NCI-H510A treated with DMSO at 0.1 percent for 48 hours (cell line): ENCODE measurements around the gene FAM163B.
"Not testable (repeated sequence)": the region's sequence is repeated elsewhere in the genome, so short reads cannot be mapped to it uniquely, and the experiment has no call there.

ENCODE experiments used
- DNase-seq: peaks from one replicate; lab custom pipeline; 2025; lab: John Stamatoyannopoulos, UW

Gene FAM163B

GRCh38 chr9:133569121-133569785 is 39.9 kb downstream of the FAM163B start:
- no peak for DNase-seq

GRCh38 chr9:133568186-133568585 is 41.0 kb downstream of the FAM163B start:
- DNase-seq = no peak

GRCh38 chr9:133566817-133567216 is 42.4 kb downstream of the FAM163B start:
- DNase-seq = no peak

GRCh38 chr9:133566382-133566781 is 42.8 kb downstream of the FAM163B start:
- no peak for DNase-seq

DNA sequence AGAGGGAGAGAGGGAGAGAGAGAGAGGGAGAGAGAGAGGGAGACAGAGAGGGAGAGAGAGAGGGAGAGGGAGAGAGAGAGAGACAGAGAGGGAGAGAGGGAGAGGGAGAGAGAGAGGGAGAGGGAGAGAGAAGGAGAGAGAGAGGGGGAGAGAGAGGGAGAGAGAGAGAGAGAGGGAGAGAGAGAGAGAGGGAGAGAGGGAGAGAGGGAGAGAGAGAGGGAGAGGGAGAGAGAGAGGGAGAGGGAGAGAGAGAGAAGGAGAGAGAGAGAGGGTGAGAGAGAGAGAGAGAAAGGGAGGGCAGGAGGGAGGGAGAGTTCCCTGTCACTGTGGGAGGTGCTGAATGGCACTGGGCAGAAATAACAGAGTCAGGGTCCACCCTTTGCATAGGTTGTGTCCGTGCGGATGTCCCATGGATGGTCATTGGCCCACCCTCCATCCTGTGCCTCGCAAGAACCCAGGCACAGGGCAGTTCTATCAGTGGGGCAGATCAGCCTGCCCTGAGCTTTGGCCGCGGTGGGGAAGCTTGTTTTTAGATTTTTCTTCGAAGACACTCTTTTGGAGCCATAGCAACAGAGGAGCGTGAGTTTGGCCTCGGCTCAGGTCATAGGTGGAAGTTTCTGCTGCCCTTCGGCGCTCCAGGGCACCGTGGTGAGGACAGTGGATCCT is 44.6 kb downstream of the FAM163B start:
- no peak for DNase-seq

DNA sequence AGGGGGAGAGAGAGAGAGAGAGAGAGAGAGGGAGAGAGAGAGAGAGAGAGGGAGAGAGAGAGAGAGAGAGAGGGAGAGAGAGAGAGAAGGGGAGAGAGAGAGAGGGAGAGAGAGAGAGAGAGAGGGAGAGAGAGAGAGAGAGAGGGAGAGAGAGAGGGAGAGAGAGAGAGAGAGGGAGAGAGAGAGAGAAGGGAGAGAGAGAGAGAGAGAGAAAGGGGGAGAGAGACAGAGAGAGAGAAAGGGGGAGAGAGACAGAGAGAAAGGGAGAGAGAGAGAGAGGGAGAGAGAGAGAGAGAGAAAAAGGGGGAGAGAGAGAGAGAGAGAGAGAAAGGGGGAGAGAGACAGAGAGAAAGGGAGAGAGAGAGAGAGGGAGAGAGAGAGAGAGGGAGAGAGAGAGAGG is 45.4 kb downstream of the FAM163B start:
- DNase-seq = not testable (repeated sequence)

DNA sequence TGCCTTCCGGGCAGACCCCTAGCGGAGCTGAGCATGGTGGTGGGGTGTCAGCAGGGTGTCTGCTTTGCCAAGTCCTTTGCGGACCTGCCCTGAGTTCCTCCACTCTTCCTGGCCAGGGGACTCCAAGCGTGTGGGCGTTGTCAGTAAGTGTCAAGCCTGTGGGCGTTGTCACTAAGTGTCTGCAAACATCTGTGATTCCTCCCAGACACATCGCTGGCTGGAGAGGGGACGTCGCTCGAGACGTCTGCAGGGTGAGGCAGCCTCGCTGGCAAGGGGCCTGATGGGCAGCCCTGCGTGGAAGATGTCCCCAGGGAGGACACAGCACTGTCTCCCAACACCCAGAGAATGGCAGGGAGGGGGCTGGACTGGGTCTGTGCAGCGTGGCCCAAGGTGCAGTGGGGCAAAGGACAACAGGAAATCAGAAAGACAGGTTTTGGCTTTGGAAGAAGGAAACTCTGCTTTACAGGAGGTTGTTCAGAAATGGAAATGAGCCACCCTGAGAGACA is 45.8 kb downstream of the FAM163B start:
- DNase-seq = no peak

GRCh38 chr9:133562611-133563290 is 46.4 kb downstream of the FAM163B start:
- no peak for DNase-seq

- no peak for DNase-seq
Observed at GRCh38 chr9:133561976-133562554, 47.1 kb downstream of the FAM163B start.

DNA sequence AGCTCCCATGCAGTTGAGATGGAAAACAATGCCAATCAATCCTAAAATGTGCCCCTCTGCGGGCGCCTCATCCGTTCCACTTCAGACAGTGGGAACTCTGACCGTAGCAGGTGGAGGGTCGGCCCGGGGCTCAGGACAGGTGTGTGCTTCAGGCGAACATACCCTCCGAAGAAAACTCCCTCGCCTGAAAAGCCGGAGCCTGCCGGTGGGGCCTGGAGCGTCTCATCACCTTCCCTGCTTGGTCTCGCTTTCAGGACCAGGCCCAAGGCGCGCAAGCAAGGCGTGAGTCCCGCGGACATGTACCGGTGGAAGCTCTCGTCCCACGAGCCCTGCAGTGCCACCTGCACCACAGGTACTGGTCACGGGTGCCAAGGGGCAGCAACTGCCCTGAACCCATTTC is 48.2 kb downstream of the FAM163B start:
- no peak for DNase-seq

DNA sequence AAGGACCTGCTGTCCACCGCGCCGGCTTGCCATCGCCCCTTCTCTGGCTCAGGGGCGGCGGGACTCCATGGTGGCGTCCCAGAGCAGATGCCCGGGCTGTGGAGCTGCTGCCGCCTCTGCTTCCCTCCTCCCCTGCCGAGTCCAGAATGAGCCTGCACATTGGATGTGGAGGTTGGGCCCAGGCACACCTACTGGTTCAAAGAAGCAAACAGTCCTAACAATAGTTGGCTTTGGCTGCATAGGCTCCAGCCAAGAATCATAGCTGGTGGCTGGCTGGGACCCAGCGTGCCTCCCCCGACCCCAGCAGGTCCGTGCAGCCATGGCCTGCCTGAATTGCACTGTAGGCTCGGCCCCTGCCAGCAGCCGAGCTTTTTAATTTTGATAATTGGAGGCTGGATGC is 48.9 kb downstream of the FAM163B start:
- DNase-seq = no peak

DNA sequence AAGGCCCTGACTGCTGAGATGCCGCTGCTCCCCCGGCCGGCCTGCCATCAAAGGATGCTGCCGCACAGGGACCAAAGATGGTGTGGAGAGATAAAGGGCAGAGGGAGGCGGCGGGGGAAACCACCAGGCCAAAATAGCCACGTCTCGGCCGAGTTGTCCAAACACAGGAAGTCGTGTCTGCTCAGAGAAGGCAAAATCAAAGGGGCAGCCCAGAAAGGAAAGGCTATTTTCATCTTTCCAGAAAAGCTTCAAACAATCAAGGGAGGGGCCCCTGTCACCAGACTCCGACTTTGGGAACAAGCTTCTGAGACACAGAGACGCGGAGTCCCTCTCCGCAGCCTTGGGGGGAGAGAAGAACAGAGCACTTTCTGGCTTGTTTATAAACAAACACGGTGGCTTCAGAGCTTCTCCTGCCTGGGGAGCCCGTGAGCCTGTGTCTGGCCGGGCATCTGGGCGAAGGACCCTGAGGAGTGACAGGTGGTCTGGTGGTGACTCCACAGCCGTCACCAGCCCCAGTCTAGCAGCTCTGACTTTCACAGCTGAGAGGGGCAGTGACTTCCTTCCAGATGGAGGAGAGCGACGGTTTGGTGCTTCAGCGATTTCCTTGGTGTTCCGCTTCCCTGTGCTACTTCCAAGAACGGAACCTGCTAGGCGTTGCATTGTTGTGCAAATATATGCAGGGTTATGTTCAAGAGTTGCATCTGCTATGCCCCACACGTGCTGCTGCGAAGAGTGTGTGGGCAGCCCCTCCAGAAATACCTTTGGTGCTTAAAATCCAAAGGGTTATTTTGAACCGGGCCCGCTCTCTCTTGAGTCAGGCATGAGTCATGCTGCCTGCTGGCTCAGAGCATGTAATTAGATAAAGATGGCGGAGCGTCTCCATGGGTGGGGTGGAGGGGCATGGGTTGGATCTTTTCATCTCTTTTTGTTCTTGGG is 50.7 kb downstream of the FAM163B start:
- DNase-seq = no peak

DNA sequence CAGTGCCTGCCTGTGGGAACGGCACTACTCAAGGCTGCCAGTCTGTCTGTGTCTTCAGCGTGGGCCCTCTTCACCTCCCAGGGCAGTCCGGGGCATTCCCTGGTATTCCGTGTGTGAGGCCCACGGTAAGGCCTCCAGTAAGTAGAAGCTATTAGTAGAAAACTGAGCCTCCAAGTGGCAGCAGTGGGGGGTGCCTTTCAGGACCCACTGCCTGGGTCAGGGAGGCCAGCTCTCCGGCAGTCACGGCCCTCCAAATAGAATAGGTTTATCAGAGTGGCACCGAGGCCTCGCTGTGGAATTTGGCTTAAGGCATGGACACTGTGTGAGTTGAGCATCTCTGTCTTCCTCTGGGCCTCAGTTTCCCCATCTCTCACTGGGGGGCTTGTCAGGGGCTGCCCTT is 51.6 kb downstream of the FAM163B start:
- no peak for DNase-seq

- no peak for DNase-seq
Observed at GRCh38 chr9:133556354-133556753, 52.8 kb downstream of the FAM163B start.

DNA sequence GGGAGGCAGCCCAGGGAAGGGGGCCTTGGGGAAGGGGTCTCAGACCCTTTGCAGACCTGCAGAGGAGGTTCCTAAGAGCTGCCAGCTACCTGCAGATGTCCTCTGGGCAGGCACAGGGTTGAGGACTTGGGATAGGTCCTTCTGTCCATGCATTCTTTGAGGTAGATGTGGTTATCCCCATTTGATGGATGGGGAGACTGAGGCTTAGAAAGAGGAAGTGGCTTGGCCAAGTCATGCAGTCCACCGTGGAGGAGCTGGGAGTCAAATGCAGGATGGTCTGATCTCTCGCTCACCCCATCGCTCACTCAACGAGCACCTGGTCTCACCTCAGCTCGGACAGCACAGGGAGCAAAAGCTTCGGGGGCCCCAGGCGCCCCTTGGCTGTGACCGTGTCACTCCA is 54.5 kb downstream of the FAM163B start:
- DNase-seq = no peak

DNA sequence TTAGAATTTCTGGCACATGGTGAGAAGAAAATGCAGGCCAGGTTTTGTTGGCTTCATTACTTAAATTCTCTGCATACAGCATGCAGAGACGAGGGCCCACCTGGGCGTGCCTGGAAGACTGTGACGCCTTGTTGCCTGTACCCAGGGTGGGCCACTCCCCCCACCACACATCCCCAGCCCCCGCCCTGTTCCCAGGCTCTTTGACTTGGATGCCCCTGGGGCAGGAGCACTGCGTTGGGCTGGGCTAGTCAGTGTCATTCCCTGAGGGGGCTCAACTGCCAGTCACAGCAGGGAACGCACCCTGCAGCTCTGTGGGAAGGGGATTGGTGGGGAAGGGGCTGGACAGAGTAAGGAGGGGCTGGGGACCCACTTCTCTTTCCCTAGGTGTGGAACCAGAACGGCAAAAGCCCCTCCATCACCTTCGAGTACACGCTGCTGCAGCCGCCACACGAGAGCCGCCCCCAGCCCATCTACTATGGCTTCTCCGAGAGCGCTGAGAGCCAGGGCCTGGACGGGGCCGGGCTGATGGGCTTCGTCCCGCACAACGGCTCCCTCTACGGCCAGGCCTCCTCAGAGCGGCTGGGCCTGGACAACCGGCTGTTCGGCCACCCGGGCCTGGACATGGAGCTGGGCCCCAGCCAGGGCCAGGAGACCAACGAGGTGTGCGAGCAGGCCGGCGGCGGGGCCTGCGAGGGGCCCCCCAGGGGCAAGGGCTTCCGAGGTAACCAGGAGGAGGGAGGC is 55.0 kb downstream of the FAM163B start:
- DNase-seq = no peak

DNA sequence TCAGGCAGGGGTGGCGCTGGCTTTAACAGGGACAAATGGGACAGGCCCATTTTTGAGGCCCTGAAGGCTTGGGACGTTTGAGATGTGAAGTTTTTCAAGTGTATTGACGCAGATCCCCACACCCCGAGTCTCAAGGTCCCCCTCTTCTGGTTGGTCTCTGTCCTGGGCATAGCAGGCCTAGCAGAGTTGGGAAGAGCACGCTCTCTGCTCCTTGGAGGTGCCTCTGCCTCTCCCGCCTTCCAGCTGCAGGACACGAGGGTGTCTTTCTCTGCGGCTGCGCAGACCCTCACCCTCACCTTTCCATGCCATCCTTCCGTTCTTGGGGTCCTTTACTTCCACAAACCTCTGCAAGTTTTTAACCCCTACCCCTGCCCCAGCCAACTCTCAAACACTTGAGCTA is 56.1 kb downstream of the FAM163B start:
- DNase-seq = no peak

- DNase-seq = no peak
Observed at GRCh38 chr9:133552236-133552635, 57.0 kb downstream of the FAM163B start.

DNA sequence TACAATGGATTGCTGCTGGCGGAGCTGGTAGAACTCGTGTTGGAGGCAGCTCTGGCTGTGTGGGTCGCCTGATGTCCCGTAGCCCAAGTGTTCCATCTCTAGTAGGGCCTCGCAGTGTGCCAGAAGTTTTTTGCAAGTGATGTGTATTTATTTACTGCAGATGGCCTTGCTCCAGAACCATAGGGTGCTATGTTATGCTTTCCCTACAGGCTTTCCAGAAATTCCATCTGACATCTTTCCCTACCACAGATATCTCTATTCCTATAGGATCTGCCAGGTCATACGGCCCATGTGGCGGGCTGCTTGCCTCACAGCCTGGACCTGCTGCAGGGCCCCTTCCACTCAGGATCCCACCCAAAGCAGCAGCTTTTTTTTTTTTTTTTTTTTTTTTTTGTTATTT is 57.7 kb downstream of the FAM163B start:
- no peak for DNase-seq

- no peak for DNase-seq
Observed at GRCh38 chr9:133547116-133547515, 62.1 kb downstream of the FAM163B start.

DNA sequence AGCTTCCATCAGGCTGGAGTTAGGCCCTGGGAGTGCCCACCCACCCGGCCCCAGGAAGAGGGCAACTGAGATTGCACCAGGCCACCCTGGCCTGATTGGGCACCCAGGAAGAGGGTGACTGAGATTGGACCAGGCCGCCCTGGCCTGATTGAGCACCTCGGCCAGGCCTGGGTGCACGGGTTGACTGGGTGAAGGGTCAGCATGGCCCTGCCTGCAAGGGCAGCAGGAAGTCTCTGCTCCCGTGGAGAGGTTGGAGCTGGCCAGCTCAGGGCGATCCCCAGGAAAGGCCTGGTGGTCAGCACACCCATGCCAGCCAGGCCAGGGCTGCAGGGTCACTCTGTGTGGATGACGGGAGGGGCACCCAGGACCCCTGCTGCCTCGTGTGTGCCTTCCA is 62.9 kb downstream of the FAM163B start:
- DNase-seq = no peak
